ENCODE measurements around the gene TMEM242. TPM values are rescaled to one million over a fixed set of nuclear protein-coding genes. Genes with fewer than 3 reads are reported as not detected.

The TMEM242 gene
- total and polyA plus RNA-seq, 2 of the 8 experiments (the other 6 are each of a cell fraction or from before 2014, with no cell fraction given): 2.4 to 9.0 TPM

DNA sequence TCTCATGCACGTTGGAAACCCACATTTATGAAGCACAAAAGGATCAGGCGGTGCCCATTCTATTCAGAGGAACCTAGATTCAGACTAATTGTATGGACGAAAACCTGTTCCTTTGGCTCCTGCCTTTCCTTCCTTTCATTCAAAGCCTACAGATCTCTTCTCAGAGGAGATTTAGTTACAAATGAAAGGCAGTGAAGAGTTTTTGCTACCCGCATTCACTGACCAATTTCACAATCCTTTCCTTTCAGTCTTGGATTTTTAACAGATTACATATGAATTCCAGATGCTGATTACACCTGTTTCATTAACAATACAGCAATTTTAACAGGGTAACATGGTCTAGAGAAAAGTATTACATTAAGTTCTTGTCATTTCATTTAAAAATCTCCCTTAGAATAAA, 32.0 kb downstream of the TMEM242 start (continued):
- TF ChIP-seq CTCF (IDR thresholded peaks at IDR 0.05; ENCODE audit: control extremely low read depth in 1 of 3, insufficient read depth in 1 of 3, low read depth in 1 of 3, low read length in 3 of 3): no peak
- TF ChIP-seq SP2 (IDR thresholded peaks at IDR 0.05; ENCODE audit: low read length): no peak
- TF ChIP-seq BRCA1 (IDR thresholded peaks at IDR 0.05; ENCODE audit: low read depth, low read length): no peak
- TF ChIP-seq ATF3 (IDR thresholded peaks at IDR 0.05; ENCODE audit: insufficient read depth, low read depth, low read length): no peak
- no peak for TF ChIP-seq CBX5 (IDR thresholded peaks at IDR 0.05; ENCODE audit: low read depth, low read length)
- TF ChIP-seq GABPA (IDR thresholded peaks at IDR 0.05; ENCODE audit: borderline replicate concordance, insufficient read depth, low read length): no peak

Measured in H1 (cell line).